IPS DF 4.7 (cell line): ENCODE data around the gene ITK.

Experiments
- DNase-seq: peaks from one replicate; pipeline ENCODE4 v3.0.0-alpha.2; 2013; ENCODE audit warnings: low spot score; ENCODE audit errors: extremely low read depth

ITK gene

DNA sequence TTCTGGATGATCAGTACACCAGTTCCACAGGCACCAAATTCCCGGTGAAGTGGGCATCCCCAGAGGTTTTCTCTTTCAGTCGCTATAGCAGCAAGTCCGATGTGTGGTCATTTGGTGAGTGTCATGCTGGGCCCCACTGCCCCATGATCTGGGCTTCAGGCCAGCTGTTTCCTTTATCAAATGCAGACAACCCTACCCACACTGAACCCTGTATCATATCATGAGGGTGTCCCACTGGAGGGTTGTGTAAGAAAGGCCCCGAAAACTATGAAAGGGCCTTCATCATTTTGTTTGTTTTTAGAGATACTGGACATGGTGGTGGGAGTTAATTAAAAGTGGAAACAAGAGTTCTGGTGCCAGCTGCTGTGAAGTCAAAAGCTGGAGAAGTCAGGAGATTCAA is 65.2 kb downstream of the ITK start:
- no peak for DNase-seq

DNA sequence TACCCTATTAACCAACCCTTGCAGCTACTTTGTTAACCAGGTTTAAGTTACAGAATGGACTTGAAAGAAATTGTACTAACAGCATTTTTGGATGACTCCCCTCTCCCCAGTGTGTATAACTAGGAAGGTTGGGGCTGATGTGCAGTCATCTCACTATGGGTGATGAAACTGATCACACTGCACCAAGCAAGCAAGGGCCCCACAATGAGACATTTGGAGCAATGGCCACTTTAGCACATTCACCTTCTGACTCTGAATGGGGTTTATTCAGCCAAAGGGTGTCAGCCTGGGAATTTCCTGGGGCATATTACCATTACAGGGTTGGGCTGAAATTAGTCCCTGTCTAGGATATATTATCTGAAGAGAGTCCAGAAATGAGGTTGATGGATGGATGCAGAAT is 66.6 kb downstream of the ITK start:
- DNase-seq = no peak

DNA sequence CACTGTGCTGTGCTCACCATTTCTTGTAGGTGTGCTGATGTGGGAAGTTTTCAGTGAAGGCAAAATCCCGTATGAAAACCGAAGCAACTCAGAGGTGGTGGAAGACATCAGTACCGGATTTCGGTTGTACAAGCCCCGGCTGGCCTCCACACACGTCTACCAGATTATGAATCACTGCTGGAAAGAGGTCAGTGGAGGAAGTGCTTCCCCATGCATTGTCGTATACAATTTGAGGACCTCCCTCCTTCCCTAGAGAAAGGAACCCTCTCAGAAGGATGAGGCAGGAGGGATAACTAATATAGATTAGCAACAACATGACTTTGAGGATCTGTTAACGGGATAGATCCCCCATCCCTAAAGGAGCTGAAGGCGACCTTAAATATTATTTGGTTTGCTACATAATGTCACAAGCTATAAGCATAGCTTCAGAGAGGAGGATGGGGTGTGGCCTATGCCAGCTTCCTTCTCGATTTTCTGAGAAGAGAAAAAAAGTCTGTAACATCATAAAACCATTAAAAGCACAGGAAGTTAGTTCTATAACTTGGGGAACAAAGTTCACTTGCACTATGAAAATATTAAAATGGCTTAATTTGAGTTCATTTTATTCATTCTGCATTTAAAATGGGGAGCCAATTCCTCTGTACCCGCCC is 68.3 kb downstream of the ITK start:
- no peak for DNase-seq

DNA sequence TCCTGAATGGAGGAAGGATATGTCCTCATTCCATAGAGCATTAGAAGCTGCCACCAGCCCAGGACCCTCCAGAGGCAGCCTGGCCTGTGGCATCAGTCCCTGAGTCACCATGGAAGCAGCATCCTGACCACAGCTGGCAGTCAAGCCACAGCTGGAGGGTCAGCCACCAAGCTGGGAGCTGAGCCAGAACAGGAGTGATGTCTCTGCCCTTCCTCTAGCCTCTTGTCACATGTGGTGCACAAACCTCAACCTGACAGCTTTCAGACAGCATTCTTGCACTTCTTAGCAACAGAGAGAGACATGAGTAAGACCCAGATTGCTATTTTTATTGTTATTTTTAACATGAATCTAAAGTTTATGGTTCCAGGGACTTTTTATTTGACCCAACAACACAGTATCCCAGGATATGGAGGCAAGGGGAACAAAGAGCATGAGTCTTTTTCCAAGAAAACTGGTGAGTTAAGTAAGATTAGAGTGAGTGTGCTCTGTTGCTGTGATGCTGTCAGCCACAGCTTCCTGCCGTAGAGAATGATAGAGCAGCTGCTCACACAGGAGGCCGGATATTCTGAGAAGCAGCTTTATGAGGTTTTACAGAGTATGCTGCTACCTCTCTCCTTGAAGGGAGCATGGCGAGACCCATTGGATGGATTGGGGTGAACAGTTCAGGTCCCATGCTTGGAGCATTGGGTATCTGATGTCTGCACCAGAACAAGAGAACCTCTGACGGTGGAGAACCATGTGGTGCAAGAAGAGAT is 72.2 kb downstream of the ITK start:
- no peak for DNase-seq

DNA sequence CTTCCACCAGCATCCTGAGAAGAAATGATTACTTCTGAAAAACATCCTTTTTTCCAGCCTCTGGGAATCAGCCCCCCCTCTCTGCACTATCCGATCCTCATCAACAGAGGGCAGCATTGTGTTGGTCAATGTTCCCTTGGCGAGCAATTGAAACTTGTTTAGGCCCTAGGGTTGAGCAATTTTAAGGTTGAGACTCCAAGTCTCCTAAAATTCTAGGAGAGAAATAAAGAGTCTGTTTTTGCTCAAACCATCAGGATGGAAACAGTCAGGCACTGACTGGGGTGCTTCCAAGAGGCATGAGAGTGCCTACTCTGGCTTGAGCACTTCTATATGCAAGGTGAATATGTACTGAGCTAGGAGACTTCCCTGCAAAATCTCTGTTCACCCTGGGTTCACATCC is 72.9 kb downstream of the ITK start:
- DNase-seq = no peak

GRCh38 chr5:157258450-157258849 is 77.8 kb downstream of the ITK start:
- no peak for DNase-seq

DNA sequence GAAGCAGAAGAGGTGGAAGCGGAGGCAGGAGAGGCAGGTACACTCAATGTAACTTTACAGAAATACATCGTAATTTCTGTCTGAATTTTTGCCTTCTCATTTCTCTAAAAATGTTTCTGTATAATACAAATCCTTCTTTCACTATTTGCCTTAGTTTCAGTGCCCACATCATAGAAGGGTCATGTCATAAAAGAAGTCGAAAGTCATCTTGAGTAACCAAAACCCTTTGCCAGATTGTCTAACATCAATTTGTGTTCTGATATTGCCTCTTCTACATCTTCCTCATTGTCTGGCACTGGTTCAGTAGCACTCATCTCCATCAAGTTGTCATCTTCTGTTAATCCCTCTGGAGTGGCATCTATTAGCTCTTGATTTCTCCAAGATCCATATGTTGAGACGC is 79.1 kb downstream of the ITK start:
- no peak for DNase-seq

- DNase-seq = no peak
Measured at GRCh38 chr5:157263496-157264090, 83.0 kb downstream of the ITK start.

DNA sequence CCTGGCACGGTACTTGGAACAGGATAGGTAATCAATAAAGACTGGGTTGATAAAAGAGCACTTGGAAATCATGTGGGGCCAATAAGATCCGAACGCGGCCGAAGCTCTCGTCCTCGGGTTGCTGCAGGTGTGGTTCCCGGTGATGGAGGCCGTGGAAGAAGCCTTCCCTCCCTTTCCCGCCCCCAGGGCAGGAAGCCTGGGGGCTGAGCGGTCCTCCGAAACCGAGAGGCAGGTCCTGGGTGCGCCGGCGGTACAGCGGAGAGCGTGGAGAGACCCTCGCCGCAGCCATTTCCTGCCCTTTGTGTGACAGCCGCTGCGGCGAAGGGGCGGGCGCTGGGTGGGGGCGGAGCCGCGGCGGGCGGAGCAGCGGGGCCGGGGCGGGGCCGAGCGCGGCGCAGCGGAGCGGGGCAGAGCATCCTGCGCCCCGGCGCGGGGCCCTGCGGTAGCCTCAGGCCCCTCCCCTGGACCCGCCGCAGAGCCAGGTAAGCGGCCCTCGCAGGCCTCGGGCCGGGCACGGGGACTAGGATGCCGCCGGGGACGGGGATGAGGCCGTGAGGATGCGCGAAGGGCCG is 85.2 kb downstream of the ITK start, which contains the start of gene CYFIP2:
Gene CYFIP2, plus strand, starts transcription at position 410 of the 572 bp plus-strand sequence. CDS start 19,239 bp downstream, outside the sequence.
- no peak for DNase-seq

DNA sequence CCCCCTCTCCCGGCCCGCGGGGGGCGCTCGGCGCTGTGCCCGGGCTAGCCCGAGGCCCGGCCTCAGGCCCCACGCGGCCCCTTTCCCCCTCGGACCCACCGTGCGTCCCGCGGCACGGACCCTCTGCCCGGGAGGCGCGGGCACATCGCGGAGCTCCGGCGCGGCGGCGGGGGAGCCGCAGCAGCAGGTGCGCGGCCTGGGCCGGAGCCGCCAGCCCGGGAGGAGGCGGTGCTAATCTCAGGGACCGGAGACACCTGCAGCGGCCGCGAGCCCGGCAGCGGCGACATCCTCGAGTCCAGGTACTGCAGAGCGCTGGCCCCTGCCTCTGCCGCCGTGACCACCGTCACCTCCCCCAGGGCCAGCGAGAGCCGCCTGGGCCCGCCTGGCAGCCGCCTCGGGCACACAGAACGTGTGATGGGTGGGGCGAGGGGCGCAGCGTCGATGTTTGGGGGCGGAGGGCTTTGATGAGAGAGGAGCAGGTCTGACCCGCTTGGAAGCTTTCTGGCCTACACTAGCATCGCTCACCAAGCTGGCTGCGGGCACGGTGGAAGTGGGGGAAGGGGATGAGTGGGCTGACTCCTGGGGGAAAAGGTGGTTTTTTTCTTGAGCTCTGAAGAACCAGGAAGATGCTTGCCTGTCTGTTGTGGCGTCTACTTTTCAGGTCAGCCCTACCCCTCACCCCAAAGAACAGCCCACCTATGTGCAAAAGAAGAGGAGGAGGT is 85.8 kb downstream of the ITK start:
- DNase-seq = no peak

- DNase-seq = no peak
Measured at GRCh38 chr5:157267025-157267424, 86.4 kb downstream of the ITK start.

- no peak for DNase-seq
Measured at GRCh38 chr5:157267761-157268480, 87.3 kb downstream of the ITK start.

DNA sequence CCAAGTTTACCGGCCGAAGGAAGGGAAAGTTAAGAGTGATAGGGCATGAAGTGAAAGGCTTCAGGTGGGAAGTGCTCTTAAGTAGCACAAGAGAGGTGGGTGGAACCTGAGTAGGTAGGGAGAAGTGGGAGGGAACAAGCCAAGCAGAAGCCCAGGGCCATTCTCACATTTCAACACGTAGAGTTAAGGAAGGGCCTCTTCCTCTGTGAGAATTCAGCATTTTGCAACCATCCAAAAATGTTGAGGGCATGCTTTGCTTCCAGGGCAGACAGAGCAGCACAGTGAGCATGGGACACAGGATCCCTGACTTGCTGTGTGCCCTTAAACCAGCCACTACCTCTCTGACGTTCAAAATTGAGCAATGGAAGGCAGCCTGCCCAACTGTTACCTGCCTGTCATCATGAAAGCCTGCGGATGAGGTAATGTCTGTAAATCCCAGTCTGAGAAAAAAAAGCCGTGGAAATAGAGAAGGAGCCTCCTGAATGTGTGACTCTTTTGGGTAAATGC is 88.6 kb downstream of the ITK start:
- no peak for DNase-seq

- no peak for DNase-seq
Measured at GRCh38 chr5:157269761-157270272, 89.2 kb downstream of the ITK start.

GRCh38 chr5:157270771-157271170 is 90.1 kb downstream of the ITK start:
- DNase-seq = no peak

- DNase-seq = no peak
Measured at GRCh38 chr5:157271740-157272271, 91.2 kb downstream of the ITK start.

DNA sequence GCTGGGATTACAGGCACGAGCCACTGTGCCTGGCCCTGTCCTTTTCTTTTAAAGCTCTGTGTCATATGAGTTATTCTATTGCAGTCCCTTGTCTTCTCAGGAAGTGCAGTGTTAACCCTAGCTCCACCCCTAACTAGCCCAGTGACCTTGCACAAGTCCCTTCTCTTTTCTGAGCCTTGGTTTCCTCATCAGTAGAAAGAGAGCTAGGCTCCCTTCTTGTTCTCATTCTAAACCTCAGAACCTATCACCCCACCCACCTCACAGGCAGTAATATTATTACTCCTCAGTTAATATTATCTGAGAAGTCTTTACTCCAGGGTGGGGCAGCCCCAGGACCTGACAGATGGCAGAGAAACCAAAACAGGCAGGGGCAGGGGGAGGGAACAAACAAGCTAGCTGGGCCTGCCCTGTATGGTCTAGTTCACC is 92.5 kb downstream of the ITK start:
- no peak for DNase-seq

GRCh38 chr5:157275403-157275802 is 94.8 kb downstream of the ITK start:
- no peak for DNase-seq

GRCh38 chr5:157278319-157279037 is 97.8 kb downstream of the ITK start:
- no peak for DNase-seq
